HG02870 (cell line): Measurements from ENCODE around the gene NFIX.

Experiments
- ATAC-seq: cut with Tn5 transposase; IDR thresholded peaks from one replicate; pipeline ENCODE4 v1.9.1; 2021; ENCODE audit warnings: mild to moderate bottlenecking, moderate library complexity; ENCODE audit not compliant: unreplicated experiment

The NFIX gene

DNA sequence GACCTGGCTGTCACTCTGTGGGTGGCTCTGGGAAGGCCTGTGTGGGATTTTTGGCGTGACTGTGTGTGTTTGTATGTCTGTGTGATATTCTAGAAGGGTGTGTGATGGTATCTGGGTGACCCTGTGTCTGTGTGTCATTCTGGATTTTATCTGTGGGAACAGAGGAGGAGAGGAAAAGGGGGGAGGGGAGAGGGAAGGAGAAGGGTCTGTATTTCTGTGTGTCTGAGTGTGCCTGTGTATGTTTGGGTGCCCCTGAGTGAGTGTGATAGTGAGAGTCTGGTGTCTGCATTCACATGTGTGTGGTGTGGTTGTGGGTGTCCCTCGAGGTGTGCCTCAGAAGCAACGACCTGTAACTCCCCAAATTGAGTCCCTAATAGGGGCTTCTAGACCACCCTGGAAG lies 8.1 kb upstream of the NFIX start:
- ATAC-seq: no peak

DNA sequence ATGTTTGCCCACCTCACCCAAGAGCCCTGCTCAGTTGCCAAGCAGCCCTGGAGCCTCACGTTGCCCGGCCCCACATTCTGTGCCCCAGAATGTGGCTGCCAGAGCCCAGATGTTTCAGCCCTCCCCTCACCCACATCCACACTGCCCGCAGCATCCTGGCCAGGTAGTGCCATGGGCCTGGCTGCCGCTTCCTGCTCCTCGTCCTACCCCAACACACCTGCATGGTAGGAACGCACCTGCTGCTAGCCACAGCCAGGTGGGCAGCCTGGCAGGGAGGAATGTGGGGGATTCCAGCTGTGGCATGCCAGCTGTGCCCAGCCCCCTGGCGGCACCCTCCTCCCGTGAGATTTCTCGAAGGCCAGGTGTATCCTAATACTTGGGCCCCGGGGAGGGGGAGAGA lies 7.5 kb upstream of the NFIX start:
- ATAC-seq: no peak

DNA sequence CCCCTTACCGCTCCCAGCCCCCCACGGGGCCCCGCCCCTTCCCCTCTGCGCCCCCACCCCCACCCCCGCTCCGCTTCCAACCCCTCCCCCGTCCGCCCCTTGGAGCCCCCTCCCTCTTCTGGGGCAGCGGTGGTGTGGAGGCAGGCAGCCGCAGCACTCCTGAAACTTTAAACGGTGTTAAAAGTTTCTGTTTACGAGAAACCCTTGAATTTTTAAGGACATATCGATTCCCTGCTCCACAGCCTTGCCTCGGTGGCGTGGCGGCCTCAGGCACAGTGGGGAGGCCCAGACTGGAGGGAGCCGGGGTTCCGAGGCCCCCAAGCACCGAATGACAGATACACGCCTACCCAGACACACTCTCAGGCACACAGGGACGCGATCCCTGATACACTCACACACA lies 4.8 kb upstream of the NFIX start:
- ATAC-seq: no peak

DNA sequence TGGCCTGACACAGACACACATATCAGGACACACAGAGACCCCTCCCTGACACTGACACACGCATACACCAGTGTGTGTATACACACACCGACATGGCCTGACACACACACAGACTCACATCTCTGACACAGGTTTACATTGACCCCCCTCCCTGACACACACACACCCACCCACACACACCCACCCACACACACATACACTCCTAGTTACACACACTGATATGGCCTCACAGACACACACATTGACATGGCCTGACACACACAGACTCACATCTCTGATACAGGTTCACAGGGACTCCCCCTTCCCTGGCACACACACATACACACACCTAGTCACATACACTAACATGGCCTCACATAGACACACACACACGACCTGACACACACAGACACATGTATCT lies 4.4 kb upstream of the NFIX start:
- ATAC-seq: no peak

DNA sequence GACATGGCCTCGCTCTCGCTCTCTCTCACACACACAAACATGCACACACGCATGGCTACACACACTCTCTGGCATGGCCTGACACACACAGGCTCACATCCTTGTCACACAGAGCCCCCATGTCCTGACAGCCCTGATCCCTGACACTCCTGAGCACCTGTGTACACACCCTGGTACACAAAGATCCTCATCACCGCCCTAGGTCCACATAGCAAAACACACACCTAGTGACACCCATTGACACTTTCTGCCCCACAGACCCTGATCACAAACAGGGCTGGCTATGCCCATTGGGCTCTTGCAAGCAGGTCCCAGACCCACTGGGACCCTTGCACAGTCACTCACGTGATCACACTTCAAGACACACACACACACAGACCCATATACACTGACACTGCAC lies 4.0 kb upstream of the NFIX start:
- no peak for ATAC-seq

DNA sequence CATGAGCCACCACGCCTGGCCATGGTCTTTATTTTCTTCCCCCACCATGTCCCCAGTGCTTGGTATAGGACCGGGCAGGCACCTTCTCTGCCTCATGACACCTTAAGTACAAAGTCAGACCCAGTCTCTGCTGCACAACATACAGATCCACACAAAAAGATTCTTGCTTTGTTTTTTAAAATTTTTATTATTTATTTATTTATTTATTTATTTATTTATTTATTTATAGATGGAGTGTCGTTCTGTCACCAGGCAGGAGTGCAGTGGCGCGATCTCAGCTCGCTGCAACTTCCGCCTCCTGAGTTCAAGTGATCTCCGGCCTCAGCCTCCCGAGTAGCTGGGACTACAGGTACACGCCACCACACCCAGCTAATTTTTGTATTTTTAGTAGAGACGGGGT lies 2.5 kb upstream of the NFIX start:
- no peak for ATAC-seq

DNA sequence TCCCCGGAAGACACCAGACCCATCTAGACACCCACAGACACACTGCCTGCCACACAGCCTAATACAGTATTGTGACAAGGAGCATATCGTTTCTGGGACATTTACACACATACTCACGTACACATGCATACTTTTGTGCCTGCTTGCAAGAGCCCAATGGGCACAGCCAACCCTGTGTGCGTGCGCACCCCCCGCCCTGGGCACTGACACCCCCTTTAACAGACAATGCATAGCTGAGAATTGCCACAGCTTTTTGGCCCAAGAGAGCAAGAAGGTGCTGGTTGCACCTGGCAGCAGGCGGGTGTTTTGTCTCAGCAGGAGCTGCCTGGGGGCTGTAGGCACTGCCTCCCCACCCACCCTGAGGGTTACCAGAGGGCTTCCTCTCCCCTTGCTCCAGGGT lies 1.7 kb upstream of the NFIX start:
- ATAC-seq: no peak

DNA sequence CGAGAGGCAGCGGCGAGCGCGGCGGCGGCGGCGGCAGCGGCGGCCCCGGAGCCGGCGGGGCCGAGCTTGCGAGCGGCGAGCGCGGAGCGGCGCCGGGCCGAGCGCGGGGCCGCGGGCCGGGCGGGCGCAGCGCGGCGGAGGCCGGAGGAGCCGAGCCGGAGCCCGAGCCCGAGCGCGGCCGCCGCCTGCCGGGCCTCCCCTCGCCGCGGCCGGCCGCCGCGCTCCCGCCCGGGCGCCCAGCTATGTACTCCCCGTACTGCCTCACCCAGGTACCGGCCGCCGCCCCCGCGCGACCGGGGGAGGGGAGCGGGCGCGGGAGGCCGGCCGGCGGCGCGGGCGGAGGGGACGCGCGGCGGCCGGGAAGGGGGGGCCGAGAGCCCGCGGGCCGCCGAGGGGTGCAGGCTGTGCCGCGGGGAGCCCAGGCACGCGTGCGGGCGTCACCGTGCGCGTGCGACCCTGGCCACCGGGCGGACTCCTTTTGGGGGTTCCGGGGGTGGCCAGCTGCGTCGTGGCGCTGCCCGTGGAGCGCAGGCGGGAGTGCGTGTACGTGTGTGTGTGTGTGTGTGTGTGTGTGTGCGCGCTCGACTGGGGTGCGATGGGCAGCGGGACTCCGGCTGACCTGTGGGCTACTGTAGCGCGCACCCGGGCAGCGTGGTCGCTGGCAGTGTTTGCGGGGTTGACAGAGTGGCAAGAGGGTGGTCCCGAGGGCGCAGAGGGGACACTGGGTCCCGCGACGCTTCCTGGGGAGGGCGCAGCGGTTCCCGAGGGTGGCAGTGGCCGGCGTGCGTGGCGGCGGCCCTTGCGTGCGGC lies 526 bp downstream of the NFIX start:
- no peak for ATAC-seq

DNA sequence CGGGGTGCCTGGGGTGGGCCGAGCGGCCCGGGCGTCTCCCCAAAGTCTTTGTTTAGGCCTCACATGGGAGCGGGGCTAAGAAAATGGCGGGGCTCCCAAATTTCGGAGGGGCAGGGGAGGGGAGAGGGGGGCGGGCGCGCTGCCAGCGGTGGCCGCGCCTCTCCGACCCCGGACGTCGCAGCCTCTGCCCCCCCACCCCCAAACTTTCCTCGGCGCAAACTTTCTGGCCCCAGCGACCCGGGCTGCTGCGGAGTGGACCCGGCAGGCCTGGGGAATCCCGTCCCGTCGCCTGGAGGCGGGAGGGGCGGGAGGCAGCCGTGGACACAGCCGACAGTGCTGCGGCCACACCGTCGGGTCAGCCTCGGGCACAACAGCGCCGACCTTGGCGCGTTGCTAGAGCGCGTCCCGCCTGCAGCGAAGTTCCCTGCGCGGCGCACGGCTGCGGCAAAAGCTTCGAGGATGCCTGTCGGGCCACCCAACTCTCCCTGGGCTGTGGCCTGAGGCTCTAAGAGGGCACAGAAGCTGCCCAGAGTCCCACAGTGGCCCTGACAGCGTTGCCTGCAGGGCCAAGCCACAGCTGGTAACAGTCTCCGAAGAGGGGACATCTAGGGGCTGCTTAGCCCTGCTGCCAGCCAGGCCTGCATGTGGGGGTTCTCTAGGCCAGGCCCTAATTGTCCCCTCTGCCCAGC lies 1.3 kb downstream of the NFIX start:
- ATAC-seq: no peak

DNA sequence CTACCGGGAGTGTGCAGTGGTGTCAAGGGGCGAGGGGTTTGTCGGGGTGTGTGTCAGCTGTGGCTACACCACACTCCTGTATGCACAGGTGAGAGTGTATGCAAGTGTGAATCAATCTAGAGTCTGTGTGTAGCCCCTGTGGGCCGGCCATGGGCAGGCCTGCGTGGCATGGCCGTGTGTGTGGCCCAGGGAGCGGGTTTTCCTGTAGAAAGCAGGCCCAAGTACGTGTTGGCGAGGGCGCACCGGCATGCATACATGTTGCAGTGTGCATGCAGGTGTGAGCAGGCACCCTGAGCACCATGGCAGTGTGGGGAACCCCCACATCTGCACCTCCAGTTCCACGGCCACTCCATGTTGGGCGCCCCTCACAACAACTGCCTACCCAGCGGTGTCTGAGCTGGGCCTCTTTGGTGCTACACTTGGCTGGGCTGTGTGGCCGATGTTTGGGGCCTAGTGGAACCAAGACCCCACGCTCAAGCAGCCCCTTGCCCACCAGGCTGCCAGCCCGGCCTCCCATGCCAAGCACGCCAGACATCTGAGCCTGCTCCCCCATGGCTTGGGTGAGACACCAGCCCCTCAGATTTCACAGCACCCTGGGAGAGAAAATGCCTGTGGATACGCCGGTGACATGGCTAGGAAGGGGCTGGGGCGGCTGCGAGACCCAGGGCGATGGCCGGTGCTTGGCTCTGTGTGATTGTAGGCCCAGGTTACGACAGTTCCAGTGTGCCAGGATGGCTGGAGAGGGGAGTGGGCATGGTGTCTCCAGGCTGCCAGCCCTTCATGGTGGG lies 2.1 kb downstream of the NFIX start:
- ATAC-seq: no peak

DNA sequence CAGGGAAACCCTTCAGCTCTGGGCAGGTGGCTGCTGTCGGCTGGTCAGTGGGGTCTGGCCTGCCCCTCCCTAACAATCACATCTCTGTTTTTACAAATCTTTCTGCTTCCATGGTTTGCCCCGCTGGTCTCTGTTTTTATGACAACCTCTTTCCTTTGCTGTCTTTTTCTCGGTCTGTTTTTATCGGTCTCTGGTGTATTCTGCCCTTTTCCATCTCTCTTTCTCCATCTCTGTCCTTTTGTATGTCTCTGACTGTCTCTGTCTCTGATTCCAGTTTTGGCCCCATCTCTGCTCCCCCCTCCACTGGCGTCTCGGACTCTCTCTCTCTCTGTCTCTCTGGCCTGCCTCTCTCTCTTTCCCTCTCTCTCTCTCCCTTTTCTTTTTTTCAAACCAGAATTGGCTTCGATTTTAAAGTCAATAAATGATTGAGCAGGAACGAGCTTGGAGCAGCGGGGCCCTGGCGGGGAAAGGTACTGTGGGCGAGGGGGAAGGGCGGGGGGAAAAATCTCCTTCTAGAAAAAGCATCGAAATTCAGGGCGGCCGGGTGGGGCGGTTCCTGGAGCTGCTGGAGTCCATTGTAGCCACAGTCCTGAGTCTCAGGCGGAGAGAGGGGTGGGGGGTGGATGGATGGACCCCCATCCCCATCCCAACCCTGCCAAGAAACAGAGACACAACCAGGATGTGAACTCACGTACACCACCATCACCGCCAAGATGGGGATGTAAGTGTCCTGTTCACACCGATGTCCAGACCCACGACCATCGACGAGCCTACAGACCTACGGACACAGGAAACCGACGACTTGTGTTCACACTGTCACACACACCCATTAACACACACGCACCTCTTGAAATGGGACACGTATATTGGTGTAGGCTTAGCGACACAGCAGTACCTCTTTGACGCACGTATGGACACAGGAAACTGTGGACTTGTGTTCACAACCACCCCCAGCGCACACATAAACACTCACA lies 3.0 kb downstream of the NFIX start:
- ATAC-seq: no peak

DNA sequence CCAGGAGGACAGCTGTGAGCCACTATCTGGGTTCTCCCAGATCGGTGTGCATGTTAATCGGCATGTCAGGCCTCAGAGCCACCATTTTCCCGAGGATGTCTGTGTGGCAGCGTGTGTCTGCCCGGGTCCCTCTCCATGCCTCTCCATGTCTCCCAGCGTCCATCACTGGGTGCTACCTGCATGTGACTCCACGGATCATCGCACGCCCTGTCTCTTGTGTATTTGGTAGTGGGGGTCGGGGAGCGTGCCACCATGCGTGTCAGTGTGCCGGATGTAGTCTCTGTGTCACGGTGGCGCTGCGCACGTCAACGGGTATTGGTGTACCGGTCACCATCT lies 5.9 kb downstream of the NFIX start:
- no peak for ATAC-seq

DNA sequence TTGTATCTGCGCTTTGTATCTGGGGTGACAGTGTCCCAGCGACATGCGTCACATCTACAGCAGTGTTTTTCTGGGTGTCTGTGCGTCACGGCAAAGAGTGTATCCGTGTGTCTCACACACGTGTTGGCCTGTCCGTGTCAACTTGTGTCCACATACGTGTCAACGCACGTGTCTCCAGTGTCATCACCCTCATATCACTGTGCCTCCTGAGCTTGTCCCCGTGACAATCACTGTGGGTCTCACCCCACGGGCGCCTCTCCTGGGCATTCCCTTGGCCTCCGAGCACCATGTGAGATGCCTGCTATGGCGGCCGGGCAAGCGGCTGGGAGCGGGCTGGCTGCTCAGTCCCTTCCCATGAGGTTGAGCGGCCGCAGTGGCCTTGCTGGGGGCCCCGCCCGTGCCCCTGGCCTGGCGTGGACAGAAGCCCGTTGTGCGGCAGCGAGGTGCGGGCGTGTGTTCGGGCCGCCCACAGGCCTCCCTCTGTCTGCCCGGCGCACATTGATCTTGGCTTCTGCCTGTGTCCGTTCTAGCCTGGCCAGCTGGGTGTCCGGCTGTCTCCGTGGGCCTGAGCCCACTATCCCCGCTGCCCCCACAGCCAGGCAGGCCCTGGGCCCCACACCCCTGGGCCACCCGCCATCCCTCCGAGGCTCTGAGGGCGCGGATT lies 6.4 kb downstream of the NFIX start:
- no peak for ATAC-seq

DNA sequence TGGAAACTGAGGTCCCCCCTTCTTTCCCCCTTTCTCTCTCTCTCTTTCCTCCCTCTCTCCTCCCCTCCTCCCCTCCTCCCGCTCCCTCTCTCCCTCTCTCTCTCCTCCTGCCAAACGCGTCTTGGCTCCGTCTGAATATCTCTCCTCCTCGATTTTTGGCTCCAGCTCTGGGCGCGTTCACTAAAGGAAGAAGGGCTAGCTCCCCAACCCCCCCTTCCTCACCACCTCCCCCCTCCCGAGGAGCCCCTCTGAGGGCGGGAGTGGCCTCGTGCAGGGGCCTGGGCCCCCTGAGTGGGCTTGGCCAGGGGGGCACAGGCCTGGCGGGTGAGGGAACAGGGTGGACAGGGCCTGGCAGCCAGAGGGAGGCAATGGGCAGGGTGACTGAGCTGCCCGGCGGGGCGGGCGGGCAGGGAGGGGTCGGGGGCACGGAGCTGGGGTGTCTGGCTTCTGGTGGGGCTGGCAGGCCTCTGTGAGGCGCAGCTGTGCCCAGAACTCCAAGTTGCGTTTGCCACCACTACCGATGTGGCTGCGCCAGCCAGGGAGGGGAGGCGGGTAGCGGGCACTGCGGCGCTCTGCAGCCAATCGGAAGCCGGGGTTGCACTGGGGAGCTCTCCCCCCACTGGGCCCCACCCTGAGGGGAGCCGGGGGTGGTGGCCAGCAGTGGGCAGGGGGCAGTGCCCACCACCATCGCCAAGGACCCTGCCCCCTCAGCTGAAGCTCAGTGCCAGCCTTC lies 7.1 kb downstream of the NFIX start:
- no peak for ATAC-seq

DNA sequence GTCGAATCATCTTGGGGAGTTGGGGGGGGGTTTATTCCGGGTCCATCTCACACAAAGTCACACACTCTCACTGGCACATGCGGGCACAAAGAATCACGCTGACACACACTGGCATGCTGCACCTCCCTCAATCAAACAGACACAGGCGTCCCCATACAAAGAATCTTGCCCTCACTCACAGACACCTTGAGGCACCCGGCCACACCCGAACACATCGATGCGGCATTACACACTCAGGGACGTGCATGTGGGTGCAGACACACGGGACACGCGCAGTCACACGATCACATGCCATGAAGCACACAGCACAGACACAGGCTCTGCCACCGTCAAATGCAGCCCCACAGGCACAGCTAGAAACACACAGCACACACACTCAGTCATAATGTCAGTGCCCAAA lies 7.8 kb downstream of the NFIX start:
- no peak for ATAC-seq

DNA sequence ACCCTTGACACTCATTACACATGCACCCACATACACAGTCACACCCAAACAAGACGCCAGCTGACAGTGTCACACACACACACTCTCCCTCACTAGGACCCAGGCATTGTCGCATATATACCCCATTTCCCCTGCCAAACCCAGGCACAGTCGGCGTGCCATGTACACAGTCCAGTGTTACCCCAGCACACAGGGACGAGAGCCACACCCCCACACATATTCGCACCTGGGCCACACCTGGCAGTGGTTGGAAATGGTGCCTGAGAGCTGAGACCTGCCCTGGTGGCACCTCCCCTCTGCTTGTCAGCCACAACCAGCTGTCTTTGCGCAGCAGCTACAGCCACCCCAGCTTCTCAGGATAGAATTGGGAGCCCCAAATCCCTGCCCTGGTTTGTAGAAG lies 9.0 kb downstream of the NFIX start:
- no peak for ATAC-seq

DNA sequence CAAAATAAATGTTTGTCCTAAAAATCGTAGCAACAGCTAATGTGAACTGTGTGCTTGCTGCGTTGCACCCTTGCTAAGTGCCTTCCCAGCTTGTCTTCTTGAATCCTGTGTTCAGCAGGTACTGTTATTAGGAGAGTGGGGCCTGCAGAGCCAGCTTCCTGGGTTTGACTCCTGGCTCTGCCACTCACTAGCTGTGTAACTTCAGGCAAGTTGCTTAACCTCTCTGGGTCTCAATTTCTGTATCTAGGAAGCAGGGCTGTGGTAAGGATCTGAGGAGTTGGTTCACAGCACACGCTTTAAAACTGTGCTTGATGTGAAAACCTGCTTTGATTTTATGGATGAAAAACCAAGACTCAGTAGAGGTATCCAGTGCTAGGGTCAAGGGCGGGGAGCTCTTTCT lies 10.0 kb downstream of the NFIX start:
- no peak for ATAC-seq

DNA sequence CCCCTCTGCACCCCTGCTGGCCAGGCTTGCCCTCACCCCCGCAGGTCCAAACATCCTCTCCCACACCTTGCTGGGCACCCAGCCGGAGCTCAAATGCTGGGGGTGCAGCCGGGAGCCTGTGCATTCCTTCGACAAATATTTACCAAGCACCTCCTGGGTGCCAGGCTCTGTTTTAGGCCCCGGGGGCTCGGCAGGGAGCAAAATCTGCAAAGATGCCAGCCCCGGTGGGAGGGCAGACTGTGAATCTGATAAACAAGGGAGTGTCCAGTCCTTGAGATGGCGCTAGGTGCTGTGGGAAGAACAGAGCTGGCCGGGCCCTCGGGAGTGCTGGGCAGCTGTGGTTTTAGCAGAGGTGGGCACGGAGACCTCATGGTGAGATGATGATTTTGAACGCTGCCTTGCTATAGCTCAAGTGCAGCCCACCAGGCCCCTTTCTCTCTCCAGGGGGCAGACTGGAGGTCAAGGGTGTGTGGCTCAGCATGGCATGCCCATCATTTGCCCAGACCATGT lies 10.6 kb downstream of the NFIX start:
- no peak for ATAC-seq
